MCF 10A (cell line): ENCODE results near the gene RAET1E. TPM values are rescaled to one million over a fixed set of nuclear protein-coding genes. Genes with fewer than 3 reads are reported as not detected.

ENCODE experiments used
- BruUV-seq: library from RNA; stranded (reverse); fragments of 400-500 nt; replicated peaks from 2 replicates; lab custom pipeline; 2021; lab: Mats Ljungman, UMichigan
- CTCF ChIA-PET: fragments of 300-600 bp; sonication (Branson Sonifier 250); formaldehyde crosslinking; extraction: SDS; loops from one replicate; lab custom pipeline; 2021; ENCODE audit warnings: antibody characterized with exemption, inconsistent platforms; lab: Yijun Ruan, JAX
- POLR2A ChIA-PET: fragments of 300-600, 350-650 bp; sonication (Branson Sonifier 250); formaldehyde crosslinking; extraction: SDS; loops from one replicate; lab custom pipeline; 2020; ENCODE audit warnings: antibody characterized with exemption, inconsistent platforms; lab: Yijun Ruan, JAX
- DNase-seq: peaks from one replicate; pipeline ENCODE4 v3.0.0-alpha.2; 2018; ENCODE audit not compliant: unreplicated experiment
- H3K27ac Mint-ChIP-seq: one replicate; pipeline ENCODE4 v1.8.0; 2022; ENCODE audit warnings: mild to moderate bottlenecking, low read depth, mixed read lengths; ENCODE audit not compliant: unreplicated experiment
- H3K27me3 Mint-ChIP-seq: one replicate; pipeline ENCODE4 v1.8.0; 2022; ENCODE audit warnings: mixed read lengths; ENCODE audit not compliant: insufficient read depth, unreplicated experiment
- H3K36me3 Mint-ChIP-seq: one replicate; pipeline ENCODE4 v1.8.0; 2022; ENCODE audit warnings: mild to moderate bottlenecking, moderate library complexity, mixed read lengths; ENCODE audit not compliant: insufficient read depth, unreplicated experiment
- H3K4me1 Mint-ChIP-seq: one replicate; pipeline ENCODE4 v1.8.0; 2022; ENCODE audit warnings: mixed read lengths; ENCODE audit not compliant: insufficient read depth, unreplicated experiment
- H3K4me3 Mint-ChIP-seq: one replicate; pipeline ENCODE4 v1.8.0; 2022; ENCODE audit warnings: mild to moderate bottlenecking, moderate library complexity, mixed read lengths; ENCODE audit not compliant: unreplicated experiment
- H3K9me3 Mint-ChIP-seq: one replicate; pipeline ENCODE4 v1.8.0; 2022; ENCODE audit warnings: mixed read lengths; ENCODE audit not compliant: unreplicated experiment
- intact Hi-C: fragments of 100-400 bp; cut with micrococcal nuclease; formaldehyde crosslinking; loops from 2 replicates; pipeline ENCODE4 v1.14.1; 2022
- total RNA-seq: library from RNA; stranded (reverse); gene quantifications from 2 replicates; pipeline ENCODE4 v1.2.3, GENCODE V29; 2022
- TF ChIP-seq, protein P1 (sequence below): fragments of 200-600 bp; IDR thresholded peaks from one replicate; pipeline ENCODE4 v1.8.0; 2022; ENCODE audit warnings: antibody characterized with exemption, mild to moderate bottlenecking; ENCODE audit not compliant: unreplicated experiment

Gene RAET1E
- total RNA-seq, 1 experiment from 2014 or later = 37.6 TPM

DNA sequence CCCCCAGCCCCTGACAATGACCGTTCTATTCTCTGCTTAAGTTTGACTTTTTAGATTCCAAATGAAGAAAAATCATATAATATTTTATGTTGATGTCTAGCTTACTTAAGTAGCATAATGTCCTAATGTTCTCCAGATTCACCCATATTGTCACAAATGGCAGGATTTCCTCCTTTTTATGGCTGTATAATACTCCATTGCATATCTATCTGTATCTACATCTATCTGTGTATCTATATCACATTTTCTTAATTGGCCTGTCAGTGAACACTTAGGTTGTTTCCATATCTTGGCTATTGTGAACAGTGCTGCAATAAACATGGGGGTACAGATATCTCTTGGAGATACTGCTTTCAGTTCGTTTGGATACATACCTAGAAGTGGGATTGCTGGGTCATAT lies 26.7 kb downstream of the RAET1E start:
- no TSS peak for BruUV-seq
- Mint-ChIP-seq H3K4me3 (no peak overlapping the region), H3K27me3 (no peaks in the 10 kb centered on the region), H3K4me1 (peaks cover 10% of the 10 kb centered on the region), H3K36me3 (no peaks in the 10 kb centered on the region), H3K27ac (no peak overlapping the region), H3K9me3 (peaks cover 7% of the 10 kb centered on the region)
- DNase-seq = no peak
- POLR2A ChIA-PET = interaction anchor here (0.5 to 7.8 kb wide), 5 partner anchors 9 to 309 kb away, joined by 3 to 104 read pairs (median 5); no protein-coding TSS in a partner anchor
- CTCF ChIA-PET = interaction anchor here (0.6 to 0.9 kb wide), 2 partner anchors 26 to 30 kb away, joined by 4 to 5 read pairs; no protein-coding TSS in a partner anchor
- intact Hi-C loops = no loop called here
- TF ChIP-seq, protein P1, sequence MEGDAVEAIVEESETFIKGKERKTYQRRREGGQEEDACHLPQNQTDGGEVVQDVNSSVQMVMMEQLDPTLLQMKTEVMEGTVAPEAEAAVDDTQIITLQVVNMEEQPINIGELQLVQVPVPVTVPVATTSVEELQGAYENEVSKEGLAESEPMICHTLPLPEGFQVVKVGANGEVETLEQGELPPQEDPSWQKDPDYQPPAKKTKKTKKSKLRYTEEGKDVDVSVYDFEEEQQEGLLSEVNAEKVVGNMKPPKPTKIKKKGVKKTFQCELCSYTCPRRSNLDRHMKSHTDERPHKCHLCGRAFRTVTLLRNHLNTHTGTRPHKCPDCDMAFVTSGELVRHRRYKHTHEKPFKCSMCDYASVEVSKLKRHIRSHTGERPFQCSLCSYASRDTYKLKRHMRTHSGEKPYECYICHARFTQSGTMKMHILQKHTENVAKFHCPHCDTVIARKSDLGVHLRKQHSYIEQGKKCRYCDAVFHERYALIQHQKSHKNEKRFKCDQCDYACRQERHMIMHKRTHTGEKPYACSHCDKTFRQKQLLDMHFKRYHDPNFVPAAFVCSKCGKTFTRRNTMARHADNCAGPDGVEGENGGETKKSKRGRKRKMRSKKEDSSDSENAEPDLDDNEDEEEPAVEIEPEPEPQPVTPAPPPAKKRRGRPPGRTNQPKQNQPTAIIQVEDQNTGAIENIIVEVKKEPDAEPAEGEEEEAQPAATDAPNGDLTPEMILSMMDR = no peak

DNA sequence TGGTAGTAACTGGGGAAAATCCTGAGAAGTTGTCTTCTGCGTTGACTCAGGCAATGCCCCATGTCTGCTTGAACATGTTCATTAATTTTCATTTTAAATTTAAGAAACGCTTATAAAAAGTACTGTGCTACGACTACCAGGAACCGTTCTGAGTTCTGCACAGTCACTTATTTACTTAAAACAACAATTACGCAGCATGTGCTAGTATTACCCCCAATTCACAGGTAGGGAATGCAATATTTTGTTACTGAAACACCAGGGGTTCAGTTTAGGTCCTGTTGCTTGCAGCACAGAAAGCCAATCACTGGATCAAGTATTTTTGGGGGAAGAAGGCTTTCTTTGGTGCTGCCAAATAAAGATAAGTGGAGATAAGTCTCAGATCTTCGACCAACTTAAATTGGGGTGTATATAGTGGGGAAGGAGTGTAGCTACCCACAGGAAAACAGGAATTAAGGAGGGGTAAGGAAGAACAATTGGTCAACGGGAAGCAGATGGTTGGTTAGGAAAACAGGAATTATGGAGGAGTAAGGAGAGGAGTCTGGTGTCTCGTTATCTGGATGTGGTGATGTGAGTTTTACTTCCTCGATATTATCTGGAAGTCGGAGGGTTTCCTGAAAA lies 28.5 kb downstream of the RAET1E start:
- no TSS peak for BruUV-seq
- no peak for DNase-seq
- ChIA-PET POLR2A (interaction anchor here (0.8 to 7.8 kb wide), 5 partner anchors 18 to 53 kb away, joined by 3 to 104 read pairs (median 4); no protein-coding TSS in a partner anchor), CTCF (interaction anchor here (0.6 to 1.4 kb wide), 4 partner anchors 15 to 202 kb away, joined by 3 to 7 read pairs (median 4); no protein-coding TSS in a partner anchor)
- Mint-ChIP-seq H3K9me3 (peaks cover 6% of the 10 kb centered on the region), H3K4me3 (no peak overlapping the region), H3K4me1 (peaks cover 10% of the 10 kb centered on the region), H3K27ac (peak overlapping the region; percentile 68), H3K27me3 (no peaks in the 10 kb centered on the region), H3K36me3 (no peaks in the 10 kb centered on the region)
- intact Hi-C loops = loop anchor here (10.0 kb wide), 1 partner anchor 145 kb away; no protein-coding TSS in a partner anchor
- TF ChIP-seq, protein P1 = no peak

DNA sequence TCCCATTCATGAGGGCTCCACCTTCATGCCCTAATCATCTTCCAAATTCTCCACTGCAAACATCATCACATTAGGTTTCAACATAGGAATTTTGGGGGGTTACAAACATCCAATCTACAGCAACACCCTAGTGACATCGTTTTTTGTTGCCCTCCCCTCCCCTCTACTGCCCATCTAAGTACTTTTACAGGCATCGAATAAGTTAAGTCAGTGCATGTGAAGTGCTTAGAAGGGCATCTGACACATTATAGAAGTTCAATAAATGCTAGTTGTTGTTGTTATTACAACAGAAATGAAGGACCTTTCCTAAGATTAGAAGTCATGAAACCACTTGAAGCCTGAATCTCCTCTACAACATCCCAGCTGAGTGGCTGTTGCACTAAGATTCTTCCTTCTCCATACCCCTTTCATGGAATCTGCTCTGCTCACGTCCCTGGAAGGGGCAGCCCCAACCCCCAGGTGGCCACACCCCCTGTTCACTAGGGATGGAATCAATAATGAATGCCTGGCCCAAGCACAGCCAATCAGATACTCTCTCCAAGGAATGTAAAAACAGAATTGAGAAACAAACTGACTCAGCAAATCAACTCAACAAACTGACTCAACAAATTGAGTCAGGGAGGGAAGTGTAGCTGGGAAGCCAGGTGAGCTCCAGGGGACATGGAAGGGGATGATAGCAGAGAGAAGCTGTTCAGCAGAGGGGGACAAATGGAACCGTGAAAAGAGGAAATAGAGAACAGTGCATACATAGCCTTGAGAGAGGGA lies 29.9 kb downstream of the RAET1E start:
- intact Hi-C loops = loop anchor here (10.0 kb wide), 1 partner anchor 143 kb away; no protein-coding TSS in a partner anchor
- H3K27ac Mint-ChIP-seq = peak overlapping the region; percentile 6
- no peak overlapping the region for H3K4me3 Mint-ChIP-seq
- peak; percentile 62 for DNase-seq
- no peaks in the 10 kb centered on the region for H3K9me3 Mint-ChIP-seq
- ChIA-PET POLR2A (interaction anchor here (0.7 to 7.8 kb wide), 8 partner anchors 20 to 151 kb away, joined by 3 to 104 read pairs (median 4); partner anchors contain the start of gene LATS1), CTCF (interaction anchor here (0.7 to 2.1 kb wide), 6 partner anchors 17 to 45 kb away, joined by 4 to 7 read pairs (median 6); no protein-coding TSS in a partner anchor)
- H3K4me1 Mint-ChIP-seq = peaks cover 12% of the 10 kb centered on the region
- TF ChIP-seq, protein P1 = no peak
- H3K27me3 Mint-ChIP-seq = no peaks in the 10 kb centered on the region
- no TSS peak for BruUV-seq
- no peaks in the 10 kb centered on the region for H3K36me3 Mint-ChIP-seq
